ENCODE measurements around the gene VPS52.
A peak's percentile ranks its signal among the peaks of the same experiment; 100 is the strongest.

The VPS52 gene

GRCh38 chr6:33314943-33315792 is 43.5 kb upstream of the VPS52 start:
- Histone ChIP-seq H3K9me3 (ENCODE audit: severe bottlenecking) (no peaks in the 10 kb centered on the region), H3K36me3 (peaks cover 26% of the 10 kb centered on the region), H3K27ac (no peak overlapping the region), H3K27me3 (ENCODE audit: insufficient read depth, low read depth, severe bottlenecking) (no peaks in the 10 kb centered on the region), H3K4me3 (ENCODE audit: low read depth, low read length) (no peak overlapping the region)
- DNase-seq, result no peak
- no peak for TF ChIP-seq CTCF (IDR thresholded peaks at IDR 0.05; ENCODE audit: low read depth, low read length)

- DNase-seq, result no peak
- Histone ChIP-seq H3K9me3 (ENCODE audit: severe bottlenecking) (no peaks in the 10 kb centered on the region), H3K27ac (no peak overlapping the region), H3K4me3 (ENCODE audit: low read depth, low read length) (no peak overlapping the region), H3K27me3 (ENCODE audit: insufficient read depth, low read depth, severe bottlenecking) (no peaks in the 10 kb centered on the region), H3K36me3 (peaks cover 19% of the 10 kb centered on the region)
- TF ChIP-seq CTCF (IDR thresholded peaks at IDR 0.05; ENCODE audit: low read depth, low read length), result no peak
Observed at GRCh38 chr6:33314515-33314942, 42.9 kb upstream of the VPS52 start.

- H3K4me3 ChIP-seq (ENCODE audit: low read depth, low read length), result peak within 1 kb of the TSS; percentile 56
- peaks cover 13% of the 10 kb centered on the region for H3K36me3 ChIP-seq
- no peaks in the 10 kb centered on the region for H3K9me3 ChIP-seq (ENCODE audit: severe bottlenecking)
- no peak for TF ChIP-seq CTCF (IDR thresholded peaks at IDR 0.05; ENCODE audit: low read depth, low read length)
- no peaks in the 10 kb centered on the region for H3K27me3 ChIP-seq (ENCODE audit: insufficient read depth, low read depth, severe bottlenecking)
- no peak within 1 kb of the TSS for H3K27ac ChIP-seq
- DNase-seq, result peak; percentile 47
Observed at GRCh38 chr6:33313709-33314514, 42.2 kb upstream of the VPS52 start, which contains the start of gene TAPBP. TSS of gene TAPBP (minus strand) at chr6:33314078. CDS start at chr6:33314041, 37 bp downstream.

- TF ChIP-seq CTCF (IDR thresholded peaks at IDR 0.05; ENCODE audit: low read depth, low read length), result no peak
- Histone ChIP-seq H3K4me3 (ENCODE audit: low read depth, low read length) (peak overlapping the region; percentile 56), H3K27me3 (ENCODE audit: insufficient read depth, low read depth, severe bottlenecking) (no peaks in the 10 kb centered on the region), H3K9me3 (ENCODE audit: severe bottlenecking) (no peaks in the 10 kb centered on the region), H3K36me3 (peaks cover 7% of the 10 kb centered on the region; the same call in 1 of the 2 replicates), H3K27ac (no peak overlapping the region)
- DNase-seq, result no peak
Observed at GRCh38 chr6:33313105-33313708, 41.5 kb upstream of the VPS52 start.

- peak; percentile 89 for DNase-seq
- peaks cover 7% of the 10 kb centered on the region; the same call in 1 of the 2 replicates for H3K36me3 ChIP-seq
- no peak overlapping the region for H3K27ac ChIP-seq
- H3K27me3 ChIP-seq (ENCODE audit: insufficient read depth, low read depth, severe bottlenecking), result no peaks in the 10 kb centered on the region
- peak; percentile 32; the same call in 1 of the 2 replicates for TF ChIP-seq CTCF (IDR thresholded peaks at IDR 0.05; ENCODE audit: low read depth, low read length)
- H3K4me3 ChIP-seq (ENCODE audit: low read depth, low read length), result peak overlapping the region; percentile 56
- H3K9me3 ChIP-seq (ENCODE audit: severe bottlenecking), result no peaks in the 10 kb centered on the region
Observed at GRCh38 chr6:33312361-33313104, 40.9 kb upstream of the VPS52 start.

Data from WERI-Rb-1 (cell line).